GM20000 (cell line): ENCODE results near the gene ART1.
"Not testable (repeated sequence)": the region's sequence is repeated elsewhere in the genome, so short reads cannot be mapped to it uniquely, and the experiment has no call there.

Experiments
- DNase-seq: peaks from one replicate; pipeline ENCODE4 v3.0.0; 2012; ENCODE audit warnings: low spot score
- CTCF ChIP-seq: IDR thresholded peaks from 2 replicates; pipeline ENCODE4 v1.5.1; 2012; ENCODE audit warnings: mild to moderate bottlenecking, control low read depth; ENCODE audit errors: extremely low read depth, missing control alignments

ART1 gene

GRCh38 chr11:3644817-3645235 lies at the start of gene ART1:
Gene ART1 (plus strand): TSS chr11:3645128. CDS start chr11:3659214, 14,086 bp downstream.
- DNase-seq, result no peak
- TF ChIP-seq CTCF, result no peak

GRCh38 chr11:3597743-3598142 lies 47.2 kb upstream of the ART1 start:
- not testable (repeated sequence) for DNase-seq

GRCh38 chr11:3600201-3600600 lies 44.7 kb upstream of the ART1 start:
- DNase-seq, result not testable (repeated sequence)

- no peak for TF ChIP-seq CTCF
- DNase-seq, result no peak
These were observed 40.8 kb upstream of the ART1 start for GRCh38 chr11:3604167-3604566.

- TF ChIP-seq CTCF, result no peak
- DNase-seq, result no peak
These were observed 39.7 kb upstream of the ART1 start for GRCh38 chr11:3605283-3605662.

GRCh38 chr11:3605771-3606203 lies 39.1 kb upstream of the ART1 start:
- TF ChIP-seq CTCF, result no peak
- no peak for DNase-seq

- DNase-seq, result peak; percentile 58
- TF ChIP-seq CTCF, result peak; percentile 68
These were observed 35.3 kb upstream of the ART1 start for GRCh38 chr11:3609416-3610265.

GRCh38 chr11:3610846-3611245 lies 34.1 kb upstream of the ART1 start:
- DNase-seq, result no peak
- no peak for TF ChIP-seq CTCF
